Measurements from ENCODE around the gene FTSJ3.

The FTSJ3 gene

GRCh38 chr17:63824362-63824761 lies 3.1 kb downstream of the FTSJ3 start:
- Mint-ChIP-seq H3K4me1 (ENCODE audit: low read depth) (peaks cover 47% of the 10 kb centered on the region), H3K27me3 (ENCODE audit: low read depth) (no peaks in the 10 kb centered on the region), H3K27ac (no peak overlapping the region), H3K36me3 (ENCODE audit: low read depth) (peaks cover 67% of the 10 kb centered on the region), H3K4me3 (no peak overlapping the region), H3K9me3 (no peaks in the 10 kb centered on the region)

GRCh38 chr17:63823659-63824331 lies 3.7 kb downstream of the FTSJ3 start:
- no peaks in the 10 kb centered on the region for H3K27me3 Mint-ChIP-seq (ENCODE audit: low read depth)
- H3K9me3 Mint-ChIP-seq, result no peaks in the 10 kb centered on the region
- no peak overlapping the region for H3K4me3 Mint-ChIP-seq
- H3K4me1 Mint-ChIP-seq (ENCODE audit: low read depth), result peaks cover 46% of the 10 kb centered on the region
- no peak overlapping the region for H3K27ac Mint-ChIP-seq
- H3K36me3 Mint-ChIP-seq (ENCODE audit: low read depth), result peaks cover 69% of the 10 kb centered on the region

GRCh38 chr17:63822537-63822936 lies 4.9 kb downstream of the FTSJ3 start:
- Mint-ChIP-seq H3K36me3 (ENCODE audit: low read depth) (peaks cover 74% of the 10 kb centered on the region), H3K27ac (no peak overlapping the region), H3K9me3 (no peaks in the 10 kb centered on the region), H3K4me1 (ENCODE audit: low read depth) (peaks cover 40% of the 10 kb centered on the region), H3K27me3 (ENCODE audit: low read depth) (no peaks in the 10 kb centered on the region), H3K4me3 (no peak overlapping the region)

- Mint-ChIP-seq H3K9me3 (no peaks in the 10 kb centered on the region), H3K27me3 (ENCODE audit: low read depth) (no peaks in the 10 kb centered on the region), H3K4me3 (peak overlapping the region; percentile 61), H3K27ac (peak overlapping the region; percentile 81), H3K36me3 (ENCODE audit: low read depth) (peaks cover 78% of the 10 kb centered on the region), H3K4me1 (ENCODE audit: low read depth) (peaks cover 40% of the 10 kb centered on the region)
Measured at GRCh38 chr17:63821804-63822203, 5.7 kb downstream of the FTSJ3 start.

- peak overlapping the region; percentile 51 for H3K4me3 Mint-ChIP-seq
Measured at GRCh38 chr17:63820963-63821561, 6.4 kb downstream of the FTSJ3 start.

GRCh38 chr17:63819585-63820537 lies 7.6 kb downstream of the FTSJ3 start:
- H3K9me3 Mint-ChIP-seq, result no peaks in the 10 kb centered on the region
- peak overlapping the region; percentile 78 for H3K27ac Mint-ChIP-seq
- peaks cover 78% of the 10 kb centered on the region for H3K36me3 Mint-ChIP-seq (ENCODE audit: low read depth)
- H3K4me1 Mint-ChIP-seq (ENCODE audit: low read depth), result peaks cover 27% of the 10 kb centered on the region
- no peaks in the 10 kb centered on the region for H3K27me3 Mint-ChIP-seq (ENCODE audit: low read depth)
- peak overlapping the region; percentile 65 for H3K4me3 Mint-ChIP-seq

More at GRCh38 chr17:63820963-63821561, 6.4 kb downstream of the FTSJ3 start:
- H3K4me1 Mint-ChIP-seq (ENCODE audit: low read depth), result peaks cover 36% of the 10 kb centered on the region
- peaks cover 77% of the 10 kb centered on the region for H3K36me3 Mint-ChIP-seq (ENCODE audit: low read depth)
- H3K9me3 Mint-ChIP-seq, result no peaks in the 10 kb centered on the region
- no peaks in the 10 kb centered on the region for H3K27me3 Mint-ChIP-seq (ENCODE audit: low read depth)
- H3K27ac Mint-ChIP-seq, result peak overlapping the region; percentile 78

- Mint-ChIP-seq H3K9me3 (no peaks in the 10 kb centered on the region), H3K4me3 (peak overlapping the region; percentile 65), H3K27me3 (ENCODE audit: low read depth) (no peaks in the 10 kb centered on the region), H3K36me3 (ENCODE audit: low read depth) (peaks cover 74% of the 10 kb centered on the region), H3K4me1 (ENCODE audit: low read depth) (peaks cover 24% of the 10 kb centered on the region), H3K27ac (peak overlapping the region; percentile 78)
Measured at GRCh38 chr17:63819131-63819530, 8.3 kb downstream of the FTSJ3 start.

- Mint-ChIP-seq H3K4me3 (no peak overlapping the region), H3K36me3 (ENCODE audit: low read depth) (peaks cover 74% of the 10 kb centered on the region), H3K9me3 (no peaks in the 10 kb centered on the region), H3K4me1 (ENCODE audit: low read depth) (peaks cover 16% of the 10 kb centered on the region), H3K27me3 (ENCODE audit: low read depth) (no peaks in the 10 kb centered on the region), H3K27ac (no peak overlapping the region)
Measured at GRCh38 chr17:63817736-63818385, 9.6 kb downstream of the FTSJ3 start.

GRCh38 chr17:63816669-63817068 lies 10.8 kb downstream of the FTSJ3 start:
- H3K4me3 Mint-ChIP-seq, result no peak overlapping the region
- peaks cover 69% of the 10 kb centered on the region for H3K36me3 Mint-ChIP-seq (ENCODE audit: low read depth)
- no peaks in the 10 kb centered on the region for H3K9me3 Mint-ChIP-seq
- no peak overlapping the region for H3K27ac Mint-ChIP-seq
- H3K27me3 Mint-ChIP-seq (ENCODE audit: low read depth), result no peaks in the 10 kb centered on the region
- H3K4me1 Mint-ChIP-seq (ENCODE audit: low read depth), result peaks cover 11% of the 10 kb centered on the region

- no peaks in the 10 kb centered on the region for H3K27me3 Mint-ChIP-seq (ENCODE audit: low read depth)
- H3K36me3 Mint-ChIP-seq (ENCODE audit: low read depth), result peaks cover 70% of the 10 kb centered on the region
- peaks cover 10% of the 10 kb centered on the region for H3K4me1 Mint-ChIP-seq (ENCODE audit: low read depth)
- H3K4me3 Mint-ChIP-seq, result no peak overlapping the region
- H3K9me3 Mint-ChIP-seq, result no peaks in the 10 kb centered on the region
- no peak overlapping the region for H3K27ac Mint-ChIP-seq
Measured at GRCh38 chr17:63816123-63816522, 11.3 kb downstream of the FTSJ3 start.

- H3K27me3 Mint-ChIP-seq (ENCODE audit: low read depth), result no peaks in the 10 kb centered on the region
- no peak overlapping the region for H3K27ac Mint-ChIP-seq
- no peak overlapping the region for H3K4me3 Mint-ChIP-seq
- peaks cover 55% of the 10 kb centered on the region for H3K36me3 Mint-ChIP-seq (ENCODE audit: low read depth)
- no peaks in the 10 kb centered on the region for H3K9me3 Mint-ChIP-seq
- H3K4me1 Mint-ChIP-seq (ENCODE audit: low read depth), result peaks cover 1% of the 10 kb centered on the region
Measured at GRCh38 chr17:63809970-63810369, 17.5 kb downstream of the FTSJ3 start.

GRCh38 chr17:63805591-63805990 lies 21.9 kb downstream of the FTSJ3 start:
- H3K27ac Mint-ChIP-seq, result no peak overlapping the region

GRCh38 chr17:63804328-63804727 lies 23.1 kb downstream of the FTSJ3 start:
- no peak overlapping the region for H3K27ac Mint-ChIP-seq
- H3K27me3 Mint-ChIP-seq (ENCODE audit: low read depth), result no peaks in the 10 kb centered on the region
- H3K4me3 Mint-ChIP-seq, result no peak overlapping the region
- H3K4me1 Mint-ChIP-seq (ENCODE audit: low read depth), result peaks cover 1% of the 10 kb centered on the region
- peaks cover 53% of the 10 kb centered on the region for H3K36me3 Mint-ChIP-seq (ENCODE audit: low read depth)
- H3K9me3 Mint-ChIP-seq, result no peaks in the 10 kb centered on the region

More at GRCh38 chr17:63805591-63805990, 21.9 kb downstream of the FTSJ3 start:
- H3K27me3 Mint-ChIP-seq (ENCODE audit: low read depth), result no peaks in the 10 kb centered on the region
- no peak overlapping the region for H3K4me3 Mint-ChIP-seq
- no peaks in the 10 kb centered on the region for H3K9me3 Mint-ChIP-seq
- peaks cover 1% of the 10 kb centered on the region for H3K4me1 Mint-ChIP-seq (ENCODE audit: low read depth)
- H3K36me3 Mint-ChIP-seq (ENCODE audit: low read depth), result peaks cover 49% of the 10 kb centered on the region

- Mint-ChIP-seq H3K4me3 (no peak overlapping the region), H3K36me3 (ENCODE audit: low read depth) (peaks cover 52% of the 10 kb centered on the region), H3K4me1 (ENCODE audit: low read depth) (no peaks in the 10 kb centered on the region), H3K9me3 (no peaks in the 10 kb centered on the region), H3K27me3 (ENCODE audit: low read depth) (no peaks in the 10 kb centered on the region), H3K27ac (peak overlapping the region; percentile 69)
Measured at GRCh38 chr17:63800783-63801182, 26.7 kb downstream of the FTSJ3 start.

Measured in T-helper 1 cell treated with Interleukin-12 subunit alpha and Interleukin-12 subunit beta and Interleukin-4 antibody, amounts not matched to agents 30 μg/mL and 1 μg/mL, for 36 hours (primary cell).